Thyroid gland (tissue), 4 donors: ENCODE results near the gene RAPGEF1.

Experiments
- CTCF ChIP-seq, 6 experiments: fragments of 200-600 bp in 3 of 6; fragments of 450-650 bp in 3 of 6; sonication (generic) in 3 of 6; IDR thresholded peaks; one replicate each; pipeline ENCODE4 v1.5.1; 2016 to 2019; ENCODE audit warnings: antibody characterized with exemption in 6 of 6, mild to moderate bottlenecking in 2 of 6, inconsistent platforms in 1 of 6, moderate library complexity in 1 of 6
- POLR2A ChIP-seq, 2 donors: fragments of 450-650 bp; IDR thresholded peaks; one replicate each; pipeline ENCODE4 v1.6.1; 2017; ENCODE audit warnings: antibody characterized with exemption in 2 of 2, mild to moderate bottlenecking in 2 of 2, moderate library complexity in 1 of 2

- TF ChIP-seq CTCF (IDR thresholded peaks at IDR 0.05) (no peak), POLR2A (IDR thresholded peaks at IDR 0.05) (no peak)
Measured at GRCh38 chr9:131735238-131736128, 4.4 kb downstream of the RAPGEF1 start.
